AG08396 (cell line): ENCODE data around the gene TXNRD3.

Source experiments
- DNase-seq: peaks from one replicate; pipeline ENCODE4 v3.0.0; 2012; ENCODE audit warnings: low spot score, mixed read lengths

TXNRD3 gene

DNA sequence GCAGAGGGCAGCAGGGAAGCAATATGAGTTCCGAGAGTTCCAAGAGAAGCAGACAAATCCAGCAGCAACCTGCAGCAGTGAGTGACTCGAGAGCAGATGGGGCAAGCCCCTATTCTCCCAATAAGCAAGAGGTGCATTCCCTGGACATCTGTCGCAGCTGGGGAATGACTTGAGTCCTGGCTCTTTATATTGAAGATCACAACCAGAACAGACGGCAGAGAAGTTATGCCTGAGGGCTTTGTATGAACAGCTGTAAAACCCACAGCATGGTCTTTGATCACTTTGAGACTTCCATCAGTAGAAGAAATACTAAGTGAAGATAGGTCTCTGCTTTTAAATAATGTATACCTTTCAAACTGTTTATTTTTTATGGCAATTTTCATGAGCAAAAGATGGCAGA is 72.6 kb downstream of the TXNRD3 start:
- DNase-seq: no peak

GRCh38 chr3:126581569-126581968 is 73.4 kb downstream of the TXNRD3 start:
- no peak for DNase-seq

DNA sequence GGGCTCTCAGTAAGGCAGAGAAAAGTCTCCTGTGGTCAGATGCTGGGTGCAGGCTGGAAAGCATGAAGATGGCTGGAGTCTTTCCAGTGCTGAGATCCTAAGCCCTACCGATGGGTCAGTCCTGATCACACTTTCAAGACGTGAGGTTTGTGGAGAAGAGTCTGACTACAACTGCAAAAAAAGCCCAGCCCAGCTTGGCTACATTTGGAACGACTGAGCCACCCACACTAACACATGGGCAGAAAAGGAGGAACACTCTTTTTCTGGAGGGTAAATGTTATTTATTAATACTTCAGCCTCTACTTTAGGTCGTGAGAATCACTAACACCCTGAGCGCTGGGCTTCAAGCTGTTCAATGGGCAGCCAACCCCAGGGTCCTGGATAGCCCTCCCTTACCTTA is 74.2 kb downstream of the TXNRD3 start:
- no peak for DNase-seq

GRCh38 chr3:126578702-126579101 is 76.2 kb downstream of the TXNRD3 start:
- no peak for DNase-seq

- no peak for DNase-seq
Observed at GRCh38 chr3:126577261-126577660, 77.7 kb downstream of the TXNRD3 start.

DNA sequence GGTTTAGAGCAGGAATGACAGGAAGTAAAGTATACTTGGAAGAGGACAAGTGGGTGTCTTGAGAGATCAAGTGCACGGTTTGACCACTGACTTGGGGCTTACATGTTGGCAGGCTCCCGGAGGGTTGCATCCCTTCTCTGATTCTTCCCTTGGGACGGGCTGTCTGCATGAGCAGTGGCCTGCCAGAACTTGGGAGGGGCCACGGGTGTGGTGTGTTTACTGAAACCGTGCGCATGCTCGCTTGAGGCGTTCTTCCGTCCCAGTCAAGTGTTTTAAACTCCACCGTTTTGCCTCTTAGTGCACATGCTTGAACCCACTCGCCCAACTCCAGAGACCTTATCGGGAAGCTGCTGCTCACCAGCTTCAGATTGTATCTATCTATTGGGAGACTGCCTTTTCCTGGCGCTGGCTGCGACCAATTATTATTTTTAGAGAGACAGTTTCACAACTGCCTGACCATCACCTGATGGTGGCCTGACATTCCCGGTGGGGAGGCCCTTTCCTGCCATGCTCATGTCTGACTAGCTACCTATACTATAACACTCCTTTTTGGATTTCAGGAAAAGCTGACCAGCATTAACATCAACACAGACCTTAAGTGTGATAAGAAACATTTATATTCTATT is 81.3 kb downstream of the TXNRD3 start:
- DNase-seq: no peak

GRCh38 chr3:126571078-126571477 is 83.8 kb downstream of the TXNRD3 start:
- no peak for DNase-seq

DNA sequence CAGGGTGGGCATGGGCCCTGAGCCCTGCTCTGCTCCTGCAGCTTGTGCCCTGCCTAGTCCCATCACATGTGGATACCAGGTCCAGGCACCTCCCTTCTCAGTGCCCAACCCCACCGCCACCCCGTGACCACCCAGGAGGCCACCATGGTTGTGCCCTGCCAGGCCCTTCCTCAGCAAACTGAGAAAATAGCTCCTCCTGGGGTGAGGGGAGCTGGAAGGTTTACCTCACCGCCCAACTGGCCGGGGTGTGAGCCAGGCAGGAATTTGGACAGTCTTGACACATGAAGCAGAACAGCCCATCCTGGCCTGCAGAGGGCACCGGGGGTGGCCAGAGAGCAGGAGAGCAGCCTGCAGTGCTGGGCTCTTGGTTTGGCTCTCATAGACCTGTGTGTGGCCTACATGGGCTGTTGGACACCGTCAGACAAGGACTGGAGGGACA is 84.8 kb downstream of the TXNRD3 start:
- no peak for DNase-seq

- no peak for DNase-seq
Observed at GRCh38 chr3:126569390-126569975, 85.4 kb downstream of the TXNRD3 start.

- DNase-seq: no peak
Observed at GRCh38 chr3:126568776-126569342, 86.1 kb downstream of the TXNRD3 start.

- DNase-seq: no peak
Observed at GRCh38 chr3:126567696-126568438, 87.1 kb downstream of the TXNRD3 start.

DNA sequence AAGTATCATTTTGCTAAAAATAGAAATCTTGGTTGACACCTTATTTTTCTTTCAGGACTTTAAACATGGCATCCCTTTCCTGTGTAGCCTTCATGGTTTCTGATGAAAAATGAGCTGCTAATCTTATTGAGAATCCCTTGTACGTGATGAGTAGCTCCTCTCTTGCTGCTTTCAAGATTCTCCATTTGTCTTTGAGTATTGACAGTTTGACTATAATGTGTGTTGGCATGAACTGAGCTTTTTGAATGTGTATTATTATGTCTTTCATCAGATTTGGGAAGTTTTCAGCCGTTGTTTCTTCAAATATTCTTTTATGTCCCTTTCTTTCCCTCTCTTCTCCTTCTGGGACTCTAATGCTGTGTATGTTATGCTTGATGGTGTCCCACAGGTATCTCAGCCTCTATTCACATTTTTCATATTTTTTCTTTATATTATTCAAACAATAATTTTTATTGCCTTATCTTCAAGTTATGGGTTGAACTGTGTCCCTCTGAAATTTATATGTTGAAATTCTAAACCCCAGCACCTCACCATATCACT is 92.1 kb downstream of the TXNRD3 start:
- DNase-seq: no peak

GRCh38 chr3:126558336-126559071 is 96.4 kb downstream of the TXNRD3 start, which contains the start of gene C3orf22:
Gene C3orf22 (minus strand): TSS chr3:126558932. CDS start chr3:126553390, 5,542 bp downstream.
- DNase-seq: no peak

DNA sequence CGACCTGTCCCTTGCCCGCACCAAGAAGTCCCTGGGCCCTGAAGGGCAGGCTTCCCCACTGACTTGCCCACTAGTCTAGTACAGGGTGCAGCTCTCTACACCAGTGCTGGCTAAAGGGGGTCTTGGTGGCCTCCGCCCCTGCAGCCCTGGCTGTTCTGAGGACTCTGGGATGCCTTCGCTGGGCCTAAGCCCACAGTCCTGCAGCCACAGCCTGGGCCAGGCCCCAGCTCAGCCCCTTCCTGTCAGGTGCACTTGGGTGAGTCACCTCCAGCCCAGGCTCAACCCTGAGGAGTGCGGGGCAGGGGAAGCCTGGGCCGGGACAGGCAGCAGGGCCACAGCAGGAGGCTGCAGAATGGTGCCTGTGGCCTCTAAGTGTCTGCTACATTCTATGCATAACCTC is 97.2 kb downstream of the TXNRD3 start:
- DNase-seq: no peak

GRCh38 chr3:126557415-126557745 is 97.5 kb downstream of the TXNRD3 start:
- DNase-seq: no peak
